ENCODE results near the gene LPAR1.

DNA sequence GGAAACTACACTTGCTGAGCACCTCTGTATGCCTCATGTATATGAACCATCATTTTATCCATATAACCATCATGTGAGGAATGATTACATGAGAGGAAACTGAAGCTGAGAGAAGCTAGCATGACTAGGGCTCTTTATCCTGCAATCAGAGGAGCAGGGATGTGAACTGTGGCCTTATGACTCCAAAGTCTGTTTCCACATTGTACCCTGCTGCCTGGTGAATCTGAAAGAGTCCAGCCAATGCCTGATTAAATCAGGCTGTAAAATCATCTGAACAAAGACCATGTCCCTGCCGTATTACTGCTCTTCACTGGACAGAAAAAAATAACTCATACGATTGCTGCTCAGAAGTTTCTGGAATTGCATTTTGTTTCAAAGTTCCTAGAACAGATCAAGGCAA lies 67.0 kb downstream of the LPAR1 start:
- TF ChIP-seq, protein P1, sequence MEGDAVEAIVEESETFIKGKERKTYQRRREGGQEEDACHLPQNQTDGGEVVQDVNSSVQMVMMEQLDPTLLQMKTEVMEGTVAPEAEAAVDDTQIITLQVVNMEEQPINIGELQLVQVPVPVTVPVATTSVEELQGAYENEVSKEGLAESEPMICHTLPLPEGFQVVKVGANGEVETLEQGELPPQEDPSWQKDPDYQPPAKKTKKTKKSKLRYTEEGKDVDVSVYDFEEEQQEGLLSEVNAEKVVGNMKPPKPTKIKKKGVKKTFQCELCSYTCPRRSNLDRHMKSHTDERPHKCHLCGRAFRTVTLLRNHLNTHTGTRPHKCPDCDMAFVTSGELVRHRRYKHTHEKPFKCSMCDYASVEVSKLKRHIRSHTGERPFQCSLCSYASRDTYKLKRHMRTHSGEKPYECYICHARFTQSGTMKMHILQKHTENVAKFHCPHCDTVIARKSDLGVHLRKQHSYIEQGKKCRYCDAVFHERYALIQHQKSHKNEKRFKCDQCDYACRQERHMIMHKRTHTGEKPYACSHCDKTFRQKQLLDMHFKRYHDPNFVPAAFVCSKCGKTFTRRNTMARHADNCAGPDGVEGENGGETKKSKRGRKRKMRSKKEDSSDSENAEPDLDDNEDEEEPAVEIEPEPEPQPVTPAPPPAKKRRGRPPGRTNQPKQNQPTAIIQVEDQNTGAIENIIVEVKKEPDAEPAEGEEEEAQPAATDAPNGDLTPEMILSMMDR (conservative IDR thresholded peaks at IDR 0.05; ENCODE audit: low read length), result no peak
- no peak for TF ChIP-seq EZH2phosphoT487 (IDR thresholded peaks at IDR 0.05; ENCODE audit: borderline replicate concordance)
